Panc1 (cell line): ENCODE data around the gene GRM4.

Experiments
- CTCF ChIP-seq: fragments of 450-650 bp; IDR thresholded peaks from 2 replicates; pipeline ENCODE4 v1.5.1; 2017; ENCODE audit warnings: mild to moderate bottlenecking
- POLR2AphosphoS5 ChIP-seq: IDR thresholded peaks from 2 replicates; pipeline ENCODE4 v1.6.1; 2012; ENCODE audit warnings: mild to moderate bottlenecking, low read depth, low read length, moderate library complexity

GRCh38 chr6:33985947-33986346 is 159.9 kb downstream of the GRM4 start:
- TF ChIP-seq CTCF (no peak), POLR2AphosphoS5 (no peak)
